CD4-positive, CD25-positive, alpha-beta regulatory T cell (primary cell): ENCODE data around the gene UBA6. TPM values are rescaled to one million over a fixed set of nuclear protein-coding genes. Genes with fewer than 3 reads are reported as not detected.

Experiments
- ATAC-seq, 2 donors: fragments of 150-1000 bp; cut with Tn5 transposase; one replicate each; pipeline ENCODE4 v1.10.0; 2021; ENCODE audit warnings: low read depth in 2 of 2, moderate number of reproducible peaks in 2 of 2, moderate library complexity in 1 of 2
- DNase-seq, 3 donors: peaks; one replicate each; pipeline versions ENCODE4 v3.0.0 to v3.0.0-alpha.2; 2012 to 2022; ENCODE audit warnings: mixed read lengths in 1 of 3
- H3K27ac ChIP-seq: one replicate; pipeline ENCODE4 v1.7.0; 2013; ENCODE audit warnings: mild to moderate bottlenecking, low read length; ENCODE audit not compliant: insufficient read depth, poor library complexity, severe bottlenecking
- H3K27me3 ChIP-seq: one replicate; pipeline ENCODE4 v1.7.0; 2013; ENCODE audit warnings: low read length; ENCODE audit not compliant: control insufficient read depth, insufficient read depth
- H3K36me3 ChIP-seq: one replicate; pipeline ENCODE4 v1.7.0; 2013; ENCODE audit warnings: mild to moderate bottlenecking, low read length, moderate library complexity; ENCODE audit not compliant: control insufficient read depth, insufficient read depth
- H3K4me1 ChIP-seq: 2 replicates; pipeline ENCODE4 v1.7.0; 2013; ENCODE audit warnings: mild to moderate bottlenecking, low read length; ENCODE audit not compliant: insufficient read depth, control insufficient read depth, poor library complexity, severe bottlenecking
- H3K4me3 ChIP-seq: one replicate; pipeline ENCODE4 v1.7.0; 2013; ENCODE audit warnings: low read depth, mild to moderate bottlenecking, low read length, moderate library complexity
- H3K9me3 ChIP-seq, 2 experiments: 1 replicate in 1 of 2; 2 replicates in 1 of 2; pipeline ENCODE4 v1.7.0; 2013; ENCODE audit warnings: low read length in 2 of 2, mild to moderate bottlenecking in 1 of 2, moderate library complexity in 1 of 2; ENCODE audit not compliant: control insufficient read depth in 2 of 2
- H3K27ac Mint-ChIP-seq, 3 donors: one replicate each; pipeline ENCODE4 v1.8.0; 2020 to 2022; ENCODE audit warnings: mild to moderate bottlenecking in 3 of 3, mixed read lengths in 3 of 3, moderate library complexity in 2 of 3
- H3K27me3 Mint-ChIP-seq: one replicate; pipeline ENCODE4 v1.8.0; 2022; ENCODE audit warnings: mild to moderate bottlenecking, mixed read lengths
- H3K36me3 Mint-ChIP-seq: one replicate; pipeline ENCODE4 v1.8.0; 2020; ENCODE audit warnings: mixed read lengths
- H3K4me1 Mint-ChIP-seq, 4 donors: one replicate each; pipeline ENCODE4 v1.8.0; 2020 to 2022; ENCODE audit warnings: mixed read lengths in 4 of 4, mild to moderate bottlenecking in 1 of 4
- H3K4me3 Mint-ChIP-seq, 4 donors: one replicate each; pipeline ENCODE4 v1.8.0; 2020 to 2022; ENCODE audit warnings: mild to moderate bottlenecking in 4 of 4, mixed read lengths in 4 of 4, moderate library complexity in 3 of 4
- H3K9me3 Mint-ChIP-seq, 7 donors: one replicate each; pipeline ENCODE4 v1.8.0; 2020 to 2022; ENCODE audit warnings: mixed read lengths in 7 of 7, mild to moderate bottlenecking in 3 of 7, moderate library complexity in 2 of 7
- polyA plus RNA-seq, 4 donors: library from polyadenylated mRNA; unstranded; fragments of 300-500 nt; fragmentation: Illumina TruSeq; gene quantifications; one replicate each; pipeline ENCODE4 v1.2.3, GENCODE V29; 2021
- total RNA-seq: library from RNA; stranded (reverse); gene quantifications from one replicate; pipeline ENCODE4 v1.2.3, GENCODE V29; 2022

The UBA6 gene
- total and polyA plus RNA-seq, 5 donors from 2014 or later, result 21.6 to 64.1 (median 28.9) TPM

GRCh38 chr4:67721770-67722597 is 21.0 kb upstream of the UBA6 start:
- Mint-ChIP-seq H3K27me3 (no peaks in the 10 kb centered on the region), H3K27ac (no peak overlapping the region)
- no peak overlapping the region for H3K4me3 ChIP-seq

GRCh38 chr4:67721315-67721769 is 20.4 kb upstream of the UBA6 start:
- Histone ChIP-seq H3K27ac (no peak overlapping the region), H3K9me3 (no peaks in the 10 kb centered on the region), H3K4me3 (no peak overlapping the region), H3K27me3 (no peaks in the 10 kb centered on the region), H3K4me1 (no peaks in the 10 kb centered on the region), H3K36me3 (peaks cover 15% of the 10 kb centered on the region)
- ATAC-seq, result no peak
- H3K36me3 Mint-ChIP-seq, result peaks cover 17% of the 10 kb centered on the region
- H3K27ac Mint-ChIP-seq, result no peak overlapping the region
- no peak overlapping the region for H3K4me3 Mint-ChIP-seq
- H3K4me1 Mint-ChIP-seq, result peaks cover 0 to 5% (median 1%) of the 10 kb centered on the region in 4 donors
- peaks cover 0 to 5% (median 0%) of the 10 kb centered on the region in 7 donors for H3K9me3 Mint-ChIP-seq
- no peaks in the 10 kb centered on the region for H3K27me3 Mint-ChIP-seq
- no peak for DNase-seq

More at GRCh38 chr4:67721770-67722597, 21.0 kb upstream of the UBA6 start:
- Histone ChIP-seq H3K36me3 (peaks cover 15% of the 10 kb centered on the region), H3K9me3 (no peaks in the 10 kb centered on the region), H3K4me1 (no peaks in the 10 kb centered on the region), H3K27me3 (no peaks in the 10 kb centered on the region), H3K27ac (no peak overlapping the region)
- Mint-ChIP-seq H3K4me1 (peaks cover 0 to 5% (median 2%) of the 10 kb centered on the region in 4 donors), H3K36me3 (peaks cover 13% of the 10 kb centered on the region), H3K4me3 (no peak overlapping the region), H3K9me3 (peaks cover 0 to 5% (median under 1%) of the 10 kb centered on the region in 7 donors)
- ATAC-seq (no peak), DNase-seq (peak in 1 of 3 donors; percentile 23)

DNA sequence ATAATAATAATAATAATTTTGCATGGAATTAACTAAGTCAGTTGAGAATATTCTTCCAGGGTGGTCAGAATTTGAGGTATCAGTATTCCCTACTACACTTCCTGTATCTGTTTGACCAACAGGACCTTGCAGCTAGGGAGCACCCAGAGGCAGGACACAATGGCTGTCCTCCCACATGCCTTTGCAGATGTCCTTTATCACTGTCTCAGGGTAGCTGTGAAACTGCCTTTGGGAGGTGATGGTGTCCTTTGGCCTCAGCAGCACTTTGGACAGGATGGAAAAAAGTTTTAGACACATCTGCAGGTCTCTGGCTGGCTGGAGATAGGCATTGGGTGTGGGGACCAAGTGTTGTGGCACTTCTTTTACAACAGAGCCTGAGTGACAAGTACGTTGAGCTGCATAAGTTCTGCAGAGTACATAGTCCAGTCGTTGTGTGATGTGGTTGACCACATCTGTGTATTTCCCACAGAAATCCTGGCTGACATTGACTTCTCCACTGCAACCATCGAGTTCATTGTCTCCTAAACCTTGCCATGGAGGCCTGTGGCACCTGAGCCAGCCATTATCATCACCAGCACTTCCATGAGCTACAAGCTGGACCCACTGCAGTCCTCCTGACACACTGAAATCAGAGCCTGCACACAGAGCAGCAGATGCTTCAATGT is 19.1 kb upstream of the UBA6 start:
- Mint-ChIP-seq H3K9me3 (peaks cover 0 to 5% (median 0%) of the 10 kb centered on the region in 7 donors), H3K27ac (peak overlapping the region in 1 of 3 donors; percentile 17), H3K4me1 (peaks cover 0 to 5% (median 1%) of the 10 kb centered on the region in 4 donors), H3K4me3 (no peak overlapping the region), H3K27me3 (no peaks in the 10 kb centered on the region), H3K36me3 (peaks cover 19% of the 10 kb centered on the region)
- DNase-seq, result no peak
- no peaks in the 10 kb centered on the region for H3K27me3 ChIP-seq
- ATAC-seq, result no peak
- no peak overlapping the region for H3K27ac ChIP-seq
- H3K4me3 ChIP-seq, result no peak overlapping the region
- H3K4me1 ChIP-seq, result no peaks in the 10 kb centered on the region
- no peaks in the 10 kb centered on the region for H3K9me3 ChIP-seq
- peaks cover 15% of the 10 kb centered on the region for H3K36me3 ChIP-seq

DNA sequence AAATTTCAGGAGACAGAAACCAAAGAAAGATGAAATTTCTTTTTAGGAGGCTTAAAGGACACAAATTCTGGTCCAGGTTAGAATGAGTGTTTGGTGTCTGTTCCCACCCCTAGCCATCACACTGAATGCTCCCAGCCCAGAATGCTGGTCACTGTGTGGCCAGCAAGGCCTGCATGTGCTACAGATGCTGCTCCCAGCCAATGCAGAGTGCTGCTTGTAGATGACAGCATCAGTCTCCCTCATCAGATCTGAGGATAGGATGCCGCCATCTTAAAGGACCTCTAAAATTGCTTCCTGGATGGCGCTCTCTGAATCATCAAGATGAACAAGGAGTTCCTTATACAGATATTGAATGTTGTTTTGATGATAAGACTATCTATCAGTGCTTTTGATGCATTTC is 17.9 kb upstream of the UBA6 start:
- H3K4me1 Mint-ChIP-seq, result peaks cover 8 to 14% (median 9%) of the 10 kb centered on the region in 4 donors
- H3K27me3 Mint-ChIP-seq, result no peaks in the 10 kb centered on the region
- H3K27me3 ChIP-seq, result no peaks in the 10 kb centered on the region
- H3K27ac ChIP-seq, result no peak overlapping the region
- DNase-seq, result no peak
- peaks cover 15% of the 10 kb centered on the region for H3K36me3 ChIP-seq
- H3K36me3 Mint-ChIP-seq, result peaks cover 24% of the 10 kb centered on the region
- no peak overlapping the region for H3K4me3 ChIP-seq
- H3K4me1 ChIP-seq, result no peaks in the 10 kb centered on the region
- no peak for ATAC-seq
- no peaks in the 10 kb centered on the region for H3K9me3 ChIP-seq
- H3K4me3 Mint-ChIP-seq, result no peak overlapping the region
- peaks cover 0 to 4% (median 0%) of the 10 kb centered on the region in 7 donors for H3K9me3 Mint-ChIP-seq
- no peak overlapping the region for H3K27ac Mint-ChIP-seq

DNA sequence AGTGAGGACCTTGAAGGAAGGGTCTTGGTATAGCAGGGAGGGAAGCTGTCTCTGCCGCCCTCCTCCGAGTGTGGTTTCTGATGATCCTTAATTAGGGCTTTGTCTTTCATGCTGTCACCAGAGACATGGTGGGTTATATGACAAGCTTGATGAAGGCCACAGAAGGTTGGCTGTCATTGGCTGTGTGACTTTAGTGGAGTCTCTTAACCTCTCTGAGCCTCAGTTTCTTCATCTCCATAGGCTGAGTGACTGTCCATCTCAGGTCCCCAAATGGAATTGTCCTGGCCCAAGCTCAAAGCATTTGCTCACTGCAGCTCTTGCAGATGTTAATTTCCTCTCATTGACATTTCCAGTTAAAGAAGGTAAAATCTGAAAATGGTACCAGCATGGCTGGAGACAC is 16.6 kb upstream of the UBA6 start:
- Mint-ChIP-seq H3K36me3 (peaks cover 28% of the 10 kb centered on the region), H3K27ac (no peak overlapping the region), H3K4me1 (peaks cover 16 to 18% (median 17%) of the 10 kb centered on the region in 4 donors), H3K9me3 (no peaks in the 10 kb centered on the region), H3K4me3 (no peak overlapping the region), H3K27me3 (no peaks in the 10 kb centered on the region)
- Histone ChIP-seq H3K4me1 (no peaks in the 10 kb centered on the region), H3K9me3 (no peaks in the 10 kb centered on the region), H3K27me3 (no peaks in the 10 kb centered on the region), H3K27ac (no peak overlapping the region), H3K4me3 (no peak overlapping the region), H3K36me3 (peaks cover 15% of the 10 kb centered on the region)
- DNase-seq (no peak), ATAC-seq (no peak)

GRCh38 chr4:67714955-67715354 is 14.0 kb upstream of the UBA6 start:
- Histone ChIP-seq H3K4me1 (no peaks in the 10 kb centered on the region), H3K27me3 (no peaks in the 10 kb centered on the region), H3K9me3 (no peaks in the 10 kb centered on the region), H3K36me3 (peaks cover 2% of the 10 kb centered on the region), H3K4me3 (no peak overlapping the region), H3K27ac (no peak overlapping the region)
- Mint-ChIP-seq H3K27me3 (no peaks in the 10 kb centered on the region), H3K4me1 (peaks cover 17 to 27% (median 20%) of the 10 kb centered on the region in 4 donors), H3K9me3 (no peaks in the 10 kb centered on the region), H3K27ac (no peak overlapping the region), H3K36me3 (peaks cover 23% of the 10 kb centered on the region), H3K4me3 (no peak overlapping the region)
- DNase-seq, result no peak
- ATAC-seq, result no peak

DNA sequence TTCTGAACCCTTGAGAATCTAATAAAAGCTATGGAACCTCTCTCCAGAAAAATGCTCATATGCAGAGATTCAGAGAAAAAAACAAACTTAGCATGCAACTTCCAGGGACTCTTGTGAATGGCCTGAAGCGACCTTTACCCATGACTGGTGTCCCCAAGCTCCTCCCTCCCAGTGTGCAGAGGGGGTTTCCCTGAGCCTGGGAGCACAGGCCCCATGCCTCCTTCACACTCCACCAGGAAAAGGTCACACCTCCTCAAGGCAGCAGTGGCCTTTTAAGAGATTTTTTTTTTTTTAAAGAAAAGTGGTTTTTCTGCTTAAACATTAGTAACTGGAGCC is 13.3 kb upstream of the UBA6 start:
- Histone ChIP-seq H3K27me3 (no peaks in the 10 kb centered on the region), H3K36me3 (peaks cover 4% of the 10 kb centered on the region), H3K9me3 (no peaks in the 10 kb centered on the region), H3K4me3 (no peak overlapping the region), H3K4me1 (no peaks in the 10 kb centered on the region), H3K27ac (no peak overlapping the region)
- ATAC-seq, result peak in 1 of 2 donors; percentile 42
- peak overlapping the region in 1 of 4 donors; percentile 22 for H3K4me3 Mint-ChIP-seq
- H3K9me3 Mint-ChIP-seq, result no peaks in the 10 kb centered on the region
- H3K27ac Mint-ChIP-seq, result peak overlapping the region; percentile 79 to 92 (median 87)
- H3K4me1 Mint-ChIP-seq, result peaks cover 17 to 30% (median 20%) of the 10 kb centered on the region in 4 donors
- peaks cover 26% of the 10 kb centered on the region for H3K36me3 Mint-ChIP-seq
- no peaks in the 10 kb centered on the region for H3K27me3 Mint-ChIP-seq
- no peak for DNase-seq
